Endothelial cell of umbilical vein (primary cell): ENCODE results near the gene CDH23. TPM values are rescaled to one million over a fixed set of nuclear protein-coding genes. Genes with fewer than 3 reads are reported as not detected.

ENCODE experiments used
- BruUV-seq: library from RNA; stranded (reverse); fragments of 400-500 nt; replicated peaks from 2 replicates; lab custom pipeline; 2021; lab: Mats Ljungman, UMichigan
- CTCF ChIA-PET: fragments of 300-600, 350-600 bp; sonication (Branson Sonifier 250); formaldehyde crosslinking; loops from one replicate; lab custom pipeline; 2021; ENCODE audit warnings: antibody characterized with exemption, inconsistent platforms; lab: Charles Lee
- POLR2A ChIA-PET: fragments of 300-600, 350-600 bp; sonication (Branson Sonifier 250); formaldehyde crosslinking; loops from one replicate; lab custom pipeline; 2021; ENCODE audit warnings: antibody characterized with exemption, inconsistent platforms; lab: Charles Lee
- DNase-seq: peaks from one replicate; pipeline ENCODE4 v3.0.0-alpha.2; 2011; ENCODE audit warnings: low read depth, low spot score
- FAIRE-seq: peaks from 2 replicates; lab custom pipeline; 2011; peaks lifted over from hg19 to GRCh38; lab: Jason Lieb, UNC
- H2AFZ ChIP-seq: 2 replicates; pipeline ENCODE4 v1.6.0; 2012; ENCODE audit warnings: low read depth, low read length, control low read depth, inconsistent platforms
- H3K27ac ChIP-seq: 2 replicates; pipeline ENCODE4 v1.5.1; 2011; ENCODE audit warnings: low read depth, mild to moderate bottlenecking, control low read depth, low read length, moderate library complexity; ENCODE audit not compliant: insufficient read depth
- H3K27me3 ChIP-seq, 2 experiments: 2 replicates each; pipeline versions ENCODE4 v1.6.0 to v1.6.1; 2011; ENCODE audit warnings: low read length in 2 of 2, mixed read lengths in 1 of 2; ENCODE audit not compliant: control insufficient read depth in 2 of 2, insufficient read depth in 2 of 2
- H3K36me3 ChIP-seq, 2 experiments: 2 replicates in 1 of 2; 3 replicates in 1 of 2; pipeline ENCODE4 v1.5.1; 2011; ENCODE audit warnings: low read length in 2 of 2, mild to moderate bottlenecking in 1 of 2, moderate library complexity in 1 of 2; ENCODE audit not compliant: control insufficient read depth in 2 of 2, insufficient read depth in 2 of 2; ENCODE audit errors: extremely low read depth in 1 of 2
- H3K4me1 ChIP-seq: 3 replicates; pipeline ENCODE4 v1.5.1; 2011; ENCODE audit warnings: mild to moderate bottlenecking, low read length; ENCODE audit not compliant: control insufficient read depth, insufficient read depth; ENCODE audit errors: extremely low read depth
- H3K4me2 ChIP-seq: 2 replicates; pipeline ENCODE4 v1.6.1; 2011; ENCODE audit warnings: low read length, control low read depth, mixed read lengths; ENCODE audit not compliant: insufficient read depth
- H3K4me3 ChIP-seq, 3 experiments: fragments of 200-600 bp in 1 of 3; sonication (generic), shearing (Covaris generic) in 1 of 3; replicated peaks in 1 of 3; 2 replicates each; pipeline ENCODE4 v1.5.1; 2011 to 2016; ENCODE audit warnings: control low read depth in 3 of 3, low read length in 3 of 3, mild to moderate bottlenecking in 2 of 3, inconsistent platforms in 1 of 3, low read depth in 1 of 3, moderate library complexity in 1 of 3; ENCODE audit not compliant: insufficient read depth in 1 of 3
- H3K79me2 ChIP-seq: 2 replicates; pipeline ENCODE4 v1.6.0; 2012; ENCODE audit warnings: low read length, inconsistent platforms; ENCODE audit not compliant: control insufficient read depth, insufficient read depth
- H3K9ac ChIP-seq: replicated peaks from 2 replicates; pipeline ENCODE3; 2011; ENCODE audit warnings: low read length, control low read depth; ENCODE audit not compliant: insufficient read depth; ENCODE audit errors: extremely low read depth
- H3K9me1 ChIP-seq: replicated peaks from 3 replicates; pipeline ENCODE4 v1.6.0; 2011; ENCODE audit warnings: mild to moderate bottlenecking, low read length; ENCODE audit not compliant: control insufficient read depth, insufficient read depth; ENCODE audit errors: extremely low read depth
- H3K9me3 ChIP-seq: replicated peaks from 2 replicates; pipeline ENCODE4 v1.5.1; 2012; ENCODE audit warnings: low read length, inconsistent platforms; ENCODE audit not compliant: control insufficient read depth, insufficient read depth
- H4K20me1 ChIP-seq: replicated peaks from 2 replicates; pipeline ENCODE3; 2011; ENCODE audit warnings: mild to moderate bottlenecking, low read length; ENCODE audit not compliant: control insufficient read depth, insufficient read depth; ENCODE audit errors: extremely low read depth
- EZH2 ChIP-seq: IDR thresholded peaks from 2 replicates; pipeline ENCODE4 v1.6.1; 2012; ENCODE audit warnings: borderline replicate concordance, low read depth, mild to moderate bottlenecking, moderate library complexity, low read length, inconsistent platforms; ENCODE audit not compliant: severe bottlenecking
- FOS ChIP-seq: IDR thresholded peaks from 2 replicates; pipeline ENCODE4 v1.6.1; 2011; ENCODE audit warnings: mild to moderate bottlenecking, low read length, moderate library complexity, borderline replicate concordance; ENCODE audit not compliant: insufficient read depth
- GATA2 ChIP-seq: IDR thresholded peaks from 2 replicates; pipeline ENCODE4 v1.7.0; 2011; ENCODE audit warnings: low read depth, mild to moderate bottlenecking, moderate library complexity, mixed read lengths, low read length; ENCODE audit not compliant: insufficient read length, insufficient read depth
- MYC ChIP-seq: IDR thresholded peaks from one replicate; pipeline ENCODE4 v1.6.1; 2011; ENCODE audit warnings: mild to moderate bottlenecking, low read depth, low read length
- POLR2A ChIP-seq: IDR thresholded peaks from 2 replicates; pipeline ENCODE4 v1.6.1; 2012; ENCODE audit warnings: low read depth, mild to moderate bottlenecking, control low read depth, low read length
- POLR2AphosphoS5 ChIP-seq: IDR thresholded peaks from 2 replicates; pipeline ENCODE4 v1.6.1; 2012; ENCODE audit warnings: low read depth, mild to moderate bottlenecking, control low read depth, low read length, moderate library complexity; ENCODE audit not compliant: insufficient read depth
- dilution Hi-C: fragments of 300-500 bp; cut with MboI; formaldehyde crosslinking; loops from one replicate; pipeline ENCODE4 v1.15.0; 2019; ENCODE audit warnings: low sequenced_read_pairs; ENCODE audit not compliant: extremely low pct_ligation_motif_present
- intact Hi-C: fragments of 100-400 bp; cut with micrococcal nuclease; formaldehyde crosslinking; loops from one replicate; pipeline ENCODE4 v1.10.0; 2022
- polyA plus RNA-seq, 4 experiments: library from polyadenylated mRNA; depleted of rRNA in 3 of 4; stranded (reverse) in 3 of 4; unstranded in 1 of 4; fragments of >200 nt; gene quantifications; 2 replicates each; pipeline versions ENCODE4 v1.2.1 to v1.2.3, GENCODE V29; 2011 to 2012; ENCODE audit warnings: missing spikeins in 1 of 4
- total RNA-seq: library from RNA; stranded (reverse); gene quantifications from 2 replicates; pipeline ENCODE4 v1.2.3, GENCODE V29; 2021
- TF ChIP-seq, protein P1 (sequence below): IDR thresholded peaks from 2 replicates; pipeline ENCODE4 v1.6.1; 2011; ENCODE audit not compliant: insufficient read depth, insufficient read length
- TF ChIP-seq, protein P2 (sequence below), 2 donors: IDR thresholded peaks; 1 replicate in 1 of 2; 2 replicates in 1 of 2; pipeline ENCODE4 v1.5.1; 2011; ENCODE audit warnings: low read length in 2 of 2, mild to moderate bottlenecking in 2 of 2, moderate library complexity in 2 of 2, control low read depth in 1 of 2, inconsistent platforms in 1 of 2, low read depth in 1 of 2; ENCODE audit not compliant: insufficient read depth in 1 of 2; ENCODE audit errors: extremely low read depth in 1 of 2

The CDH23 gene
- total and polyA plus RNA-seq, 2 donors (not counting 3 experiments of a cell fraction or from before 2014, with no cell fraction given), result not detected

DNA sequence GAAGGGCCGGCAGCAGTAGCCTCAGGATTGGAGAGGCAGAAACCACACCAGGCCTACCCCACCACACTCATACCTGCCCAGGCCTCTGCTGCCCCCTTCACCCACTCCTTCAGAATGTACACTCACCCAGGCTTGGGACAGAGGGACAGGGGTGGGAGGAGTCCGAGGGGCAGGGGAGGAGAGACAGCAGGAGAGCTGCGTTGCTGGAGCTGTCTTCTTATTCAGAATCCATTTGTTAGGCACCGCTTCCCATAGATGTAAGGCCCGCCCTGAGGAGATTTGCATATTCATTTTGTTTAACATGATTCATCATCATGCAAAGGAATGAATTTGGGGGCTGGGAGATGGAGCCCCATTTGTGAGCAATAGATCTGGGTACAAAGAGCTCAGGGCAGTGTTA, 156.7 kb downstream of the CDH23 start:
- no peaks in the 10 kb centered on the region for H3K9me1 ChIP-seq
- DNase-seq (no peak), FAIRE-seq (no peak)
- dilution Hi-C loops, result no loop called here
- H2AFZ ChIP-seq, result no peak overlapping the region
- no peak overlapping the region for H3K9ac ChIP-seq
- H4K20me1 ChIP-seq, result no peaks in the 10 kb centered on the region
- no peak for TF ChIP-seq POLR2AphosphoS5
- no peak for TF ChIP-seq POLR2A
- TF ChIP-seq, protein P1, sequence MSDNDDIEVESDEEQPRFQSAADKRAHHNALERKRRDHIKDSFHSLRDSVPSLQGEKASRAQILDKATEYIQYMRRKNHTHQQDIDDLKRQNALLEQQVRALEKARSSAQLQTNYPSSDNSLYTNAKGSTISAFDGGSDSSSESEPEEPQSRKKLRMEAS, result no peak
- TF ChIP-seq, protein P2, sequence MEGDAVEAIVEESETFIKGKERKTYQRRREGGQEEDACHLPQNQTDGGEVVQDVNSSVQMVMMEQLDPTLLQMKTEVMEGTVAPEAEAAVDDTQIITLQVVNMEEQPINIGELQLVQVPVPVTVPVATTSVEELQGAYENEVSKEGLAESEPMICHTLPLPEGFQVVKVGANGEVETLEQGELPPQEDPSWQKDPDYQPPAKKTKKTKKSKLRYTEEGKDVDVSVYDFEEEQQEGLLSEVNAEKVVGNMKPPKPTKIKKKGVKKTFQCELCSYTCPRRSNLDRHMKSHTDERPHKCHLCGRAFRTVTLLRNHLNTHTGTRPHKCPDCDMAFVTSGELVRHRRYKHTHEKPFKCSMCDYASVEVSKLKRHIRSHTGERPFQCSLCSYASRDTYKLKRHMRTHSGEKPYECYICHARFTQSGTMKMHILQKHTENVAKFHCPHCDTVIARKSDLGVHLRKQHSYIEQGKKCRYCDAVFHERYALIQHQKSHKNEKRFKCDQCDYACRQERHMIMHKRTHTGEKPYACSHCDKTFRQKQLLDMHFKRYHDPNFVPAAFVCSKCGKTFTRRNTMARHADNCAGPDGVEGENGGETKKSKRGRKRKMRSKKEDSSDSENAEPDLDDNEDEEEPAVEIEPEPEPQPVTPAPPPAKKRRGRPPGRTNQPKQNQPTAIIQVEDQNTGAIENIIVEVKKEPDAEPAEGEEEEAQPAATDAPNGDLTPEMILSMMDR (IDR thresholded peaks at IDR 0.05; ENCODE audit: extremely low read depth in 1 of 2, insufficient read depth in 1 of 2, low read depth in 1 of 2, low read length in 2 of 2), result no peak
- TF ChIP-seq GATA2, result no peak
- no peak for TF ChIP-seq FOS
- TF ChIP-seq EZH2, result no peak
- no peak for TF ChIP-seq MYC
- H3K27ac ChIP-seq, result no peak overlapping the region
- POLR2A ChIA-PET, result no interaction called here
- no peaks in the 10 kb centered on the region for H3K4me1 ChIP-seq
- BruUV-seq, result no TSS peak
- no peak overlapping the region for H3K4me3 ChIP-seq
- H3K9me3 ChIP-seq, result no peaks in the 10 kb centered on the region
- H3K79me2 ChIP-seq, result no peaks in the 10 kb centered on the region
- CTCF ChIA-PET, result interaction anchor here (0.5 to 1.7 kb wide), 2 partner anchors 17 kb away, joined by 3 to 5 read pairs; no protein-coding TSS in a partner anchor
- no peaks in the 10 kb centered on the region for H3K36me3 ChIP-seq
- intact Hi-C loops, result no loop called here
- H3K4me2 ChIP-seq, result no peak overlapping the region
- no peaks in the 10 kb centered on the region for H3K27me3 ChIP-seq
